Urothelium cell line (cell line): ENCODE measurements around the gene SLC25A22.

Experiments used
- DNase-seq: peaks from one replicate; pipeline ENCODE4 v3.0.0; 2011; ENCODE audit warnings: low spot score, mixed read lengths
- FAIRE-seq: peaks from 2 replicates; lab custom pipeline; 2011; peaks lifted over from hg19 to GRCh38; lab: Jason Lieb, UNC

The SLC25A22 gene

GRCh38 chr11:834371-835316 lies 36.6 kb upstream of the SLC25A22 start:
- FAIRE-seq (peak; percentile 50), DNase-seq (peak; percentile 80)

- FAIRE-seq (no peak), DNase-seq (no peak)
Observed at GRCh38 chr11:833849-834311, 35.8 kb upstream of the SLC25A22 start.

GRCh38 chr11:833114-833791 lies 35.2 kb upstream of the SLC25A22 start:
- peak; percentile 39 for DNase-seq
- FAIRE-seq, result no peak

GRCh38 chr11:832529-833113 lies 34.5 kb upstream of the SLC25A22 start, which contains the start of gene CD151:
CD151 (plus strand) TSS chr11:832952; CDS start chr11:836070, 3,118 bp downstream.
- no peak for FAIRE-seq
- DNase-seq, result peak; percentile 74

GRCh38 chr11:831961-832528 lies 34.0 kb upstream of the SLC25A22 start:
- DNase-seq (no peak), FAIRE-seq (no peak)

- DNase-seq, result no peak
- no peak for FAIRE-seq
Observed at GRCh38 chr11:831118-831864, 33.2 kb upstream of the SLC25A22 start.

GRCh38 chr11:830295-831117 lies 32.4 kb upstream of the SLC25A22 start:
- no peak for DNase-seq
- no peak for FAIRE-seq

GRCh38 chr11:829847-830294 lies 31.8 kb upstream of the SLC25A22 start:
- DNase-seq, result no peak
- no peak for FAIRE-seq

GRCh38 chr11:829176-829846 lies 31.2 kb upstream of the SLC25A22 start:
- FAIRE-seq (no peak), DNase-seq (no peak)

GRCh38 chr11:828506-829175 lies 30.6 kb upstream of the SLC25A22 start:
- no peak for DNase-seq
- no peak for FAIRE-seq

- no peak for FAIRE-seq
Observed at GRCh38 chr11:827897-828192, 29.8 kb upstream of the SLC25A22 start, which contains the start of gene CRACR2B. CRACR2B (plus strand) TSS chr11:827919; CDS start chr11:828608, 689 bp downstream.

GRCh38 chr11:827146-827896 lies 29.2 kb upstream of the SLC25A22 start:
- FAIRE-seq, result no peak
- DNase-seq, result no peak

More at GRCh38 chr11:827897-828192, 29.8 kb upstream of the SLC25A22 start, which contains the start of gene CRACR2B:
- no peak for DNase-seq

- DNase-seq, result no peak
- no peak for FAIRE-seq
Observed at GRCh38 chr11:826836-827145, 28.7 kb upstream of the SLC25A22 start.

- DNase-seq (no peak), FAIRE-seq (no peak)
Observed at GRCh38 chr11:826227-826621, 28.1 kb upstream of the SLC25A22 start.

GRCh38 chr11:825366-826226 lies 27.5 kb upstream of the SLC25A22 start:
- FAIRE-seq, result no peak

GRCh38 chr11:824942-825341 lies 26.9 kb upstream of the SLC25A22 start:
- DNase-seq (no peak), FAIRE-seq (no peak)

More at GRCh38 chr11:825366-826226, 27.5 kb upstream of the SLC25A22 start:
- no peak for DNase-seq
